Measurements from ENCODE around the gene DDX10. TPM values are rescaled to one million over a fixed set of nuclear protein-coding genes. Genes with fewer than 3 reads are reported as not detected.

DDX10 gene
- total RNA-seq, 1 experiment from 2014 or later, result 72.2 TPM

DNA sequence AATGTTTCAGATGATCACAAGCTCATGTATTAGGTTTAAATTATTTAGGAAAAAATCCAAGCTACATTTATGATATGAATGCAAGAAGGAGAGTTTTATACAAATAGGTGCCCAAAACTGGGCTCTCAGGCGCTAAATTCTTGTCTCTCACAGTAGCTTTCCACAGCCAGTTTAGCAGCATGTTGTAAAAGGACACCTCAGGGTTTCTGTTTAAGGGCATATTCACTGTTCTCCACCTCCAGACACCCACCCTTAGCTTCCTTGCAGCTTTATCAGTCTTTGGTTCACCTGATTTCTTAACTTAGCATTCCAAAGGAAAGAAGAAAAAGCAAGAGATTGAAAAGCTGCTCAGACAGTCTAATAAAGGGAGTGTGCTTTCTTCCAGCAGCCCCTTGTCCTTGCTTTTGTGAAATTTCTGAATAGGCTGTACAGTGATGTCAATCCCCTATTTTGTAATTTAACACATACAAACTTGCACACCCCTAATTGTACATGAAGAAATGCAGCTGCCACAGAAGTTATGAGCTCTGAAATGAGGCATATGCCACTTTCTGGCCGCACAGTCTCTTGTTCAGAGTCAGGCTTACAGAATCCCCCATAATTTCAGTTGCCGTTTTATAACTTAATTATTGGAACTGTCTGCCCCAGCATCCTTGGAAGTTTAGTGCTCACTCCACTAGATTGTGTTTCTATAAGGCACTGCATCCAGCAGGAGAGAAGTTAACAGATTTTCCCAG lies 262.1 kb downstream of the DDX10 start:
- BruUV-seq (replicated peaks), result no TSS peak
- Histone ChIP-seq H3K4me1 (ENCODE audit: insufficient read depth, low read length, poor library complexity, severe bottlenecking) (peaks cover 22% of the 10 kb centered on the region), H3K27ac (ENCODE audit: low read depth, low read length, poor library complexity, severe bottlenecking) (no peak overlapping the region), H3K27me3 (replicated peaks; ENCODE audit: insufficient read depth, low read depth, low read length, poor library complexity) (no peaks in the 10 kb centered on the region), H3K4me3 (ENCODE audit: low read depth, low read length, poor library complexity, severe bottlenecking) (no peak overlapping the region), H3K36me3 (ENCODE audit: insufficient read depth, low read length, poor library complexity, severe bottlenecking) (no peaks in the 10 kb centered on the region), H3K9me3 (ENCODE audit: low read depth, low read length, poor library complexity, severe bottlenecking) (no peaks in the 10 kb centered on the region)
- DNase-seq (ENCODE audit: low spot score), result no peak
- ChIA-PET POLR2A (ENCODE audit: low non-redundant PET) (no interaction called here), CTCF (no interaction called here)
- TF ChIP-seq, protein P1, sequence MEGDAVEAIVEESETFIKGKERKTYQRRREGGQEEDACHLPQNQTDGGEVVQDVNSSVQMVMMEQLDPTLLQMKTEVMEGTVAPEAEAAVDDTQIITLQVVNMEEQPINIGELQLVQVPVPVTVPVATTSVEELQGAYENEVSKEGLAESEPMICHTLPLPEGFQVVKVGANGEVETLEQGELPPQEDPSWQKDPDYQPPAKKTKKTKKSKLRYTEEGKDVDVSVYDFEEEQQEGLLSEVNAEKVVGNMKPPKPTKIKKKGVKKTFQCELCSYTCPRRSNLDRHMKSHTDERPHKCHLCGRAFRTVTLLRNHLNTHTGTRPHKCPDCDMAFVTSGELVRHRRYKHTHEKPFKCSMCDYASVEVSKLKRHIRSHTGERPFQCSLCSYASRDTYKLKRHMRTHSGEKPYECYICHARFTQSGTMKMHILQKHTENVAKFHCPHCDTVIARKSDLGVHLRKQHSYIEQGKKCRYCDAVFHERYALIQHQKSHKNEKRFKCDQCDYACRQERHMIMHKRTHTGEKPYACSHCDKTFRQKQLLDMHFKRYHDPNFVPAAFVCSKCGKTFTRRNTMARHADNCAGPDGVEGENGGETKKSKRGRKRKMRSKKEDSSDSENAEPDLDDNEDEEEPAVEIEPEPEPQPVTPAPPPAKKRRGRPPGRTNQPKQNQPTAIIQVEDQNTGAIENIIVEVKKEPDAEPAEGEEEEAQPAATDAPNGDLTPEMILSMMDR (conservative IDR thresholded peaks at IDR 0.05; ENCODE audit: low read depth, low read length), result no peak
- TF ChIP-seq EZH2 (IDR thresholded peaks at IDR 0.05; ENCODE audit: borderline replicate concordance, low read depth, low read length, poor library complexity, severe bottlenecking), result no peak
- intact Hi-C loops (cut with micrococcal nuclease; ENCODE audit: unreplicated experiment), result no loop called here

DNA sequence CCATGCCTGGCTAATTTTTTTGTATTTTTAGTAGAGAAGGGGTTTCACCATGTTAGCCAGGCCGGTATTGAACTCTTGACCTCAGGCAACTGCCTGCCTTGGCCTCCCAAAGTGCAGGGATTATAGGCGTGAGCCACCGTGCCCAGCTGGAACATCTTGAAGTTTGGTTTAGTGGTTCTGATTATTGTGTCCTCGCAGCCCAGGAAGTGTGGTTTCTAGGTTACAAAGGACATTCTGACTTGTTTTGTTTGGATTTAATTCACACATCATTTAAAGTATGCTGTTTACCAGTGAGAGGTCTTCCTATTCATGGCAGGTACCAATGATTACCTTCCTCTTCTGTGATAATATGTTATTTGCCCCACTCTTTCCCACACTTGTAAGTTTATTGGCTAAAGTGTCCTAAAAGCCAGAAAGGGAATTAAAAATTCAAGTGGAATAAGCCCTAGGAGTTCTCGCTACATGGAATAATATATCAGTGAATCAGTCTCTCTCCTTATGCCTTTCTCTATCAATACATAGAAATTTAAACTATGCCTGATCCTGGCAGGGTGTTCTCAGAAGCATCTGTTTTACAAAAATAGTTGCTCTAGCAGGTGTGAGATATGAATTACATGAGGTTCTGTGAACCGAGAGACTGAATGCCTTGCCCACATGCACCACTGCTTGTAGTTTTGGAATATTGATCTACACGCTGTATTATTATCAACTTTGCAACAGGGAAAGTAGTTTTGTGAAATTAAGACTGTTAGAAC lies 263.1 kb downstream of the DDX10 start:
- H3K4me3 ChIP-seq (ENCODE audit: low read depth, low read length, poor library complexity, severe bottlenecking), result no peak overlapping the region
- no peak overlapping the region for H3K27ac ChIP-seq (ENCODE audit: low read depth, low read length, poor library complexity, severe bottlenecking)
- peaks cover 22% of the 10 kb centered on the region for H3K4me1 ChIP-seq (ENCODE audit: insufficient read depth, low read length, poor library complexity, severe bottlenecking)
- POLR2A ChIA-PET (ENCODE audit: low non-redundant PET), result no interaction called here
- intact Hi-C loops (cut with micrococcal nuclease; ENCODE audit: unreplicated experiment), result loop anchor here (1.0 kb wide), 1 partner anchor 9 kb away; no protein-coding TSS in a partner anchor
- no TSS peak for BruUV-seq (replicated peaks)
- peak; percentile 46 for DNase-seq (ENCODE audit: low spot score)
- H3K9me3 ChIP-seq (ENCODE audit: low read depth, low read length, poor library complexity, severe bottlenecking), result no peaks in the 10 kb centered on the region
- CTCF ChIA-PET, result no interaction called here
- no peaks in the 10 kb centered on the region for H3K36me3 ChIP-seq (ENCODE audit: insufficient read depth, low read length, poor library complexity, severe bottlenecking)
- no peak for TF ChIP-seq EZH2 (IDR thresholded peaks at IDR 0.05; ENCODE audit: borderline replicate concordance, low read depth, low read length, poor library complexity, severe bottlenecking)
- TF ChIP-seq, protein P1 (conservative IDR thresholded peaks at IDR 0.05; ENCODE audit: low read depth, low read length), result no peak
- H3K27me3 ChIP-seq (replicated peaks; ENCODE audit: insufficient read depth, low read depth, low read length, poor library complexity), result no peaks in the 10 kb centered on the region

DNA sequence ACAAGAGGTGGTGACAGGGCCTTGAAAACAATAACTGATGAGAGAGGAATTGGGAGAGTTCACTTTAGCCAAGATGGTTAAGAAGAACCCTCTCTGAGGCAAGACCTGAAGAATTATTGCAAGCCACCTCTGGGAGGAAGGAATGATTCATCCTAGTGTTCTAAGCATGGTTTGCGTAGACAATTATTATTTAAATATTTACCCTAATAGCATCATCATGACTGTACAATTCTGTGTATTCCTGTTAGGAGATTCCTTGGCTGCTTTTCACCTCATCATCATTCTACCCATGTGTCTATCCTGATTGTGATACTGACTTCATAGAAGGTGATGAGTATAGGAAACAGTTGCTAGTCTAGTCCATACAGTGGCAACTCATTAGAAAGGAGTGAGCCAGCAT lies 264.4 kb downstream of the DDX10 start:
- H3K27ac ChIP-seq (ENCODE audit: low read depth, low read length, poor library complexity, severe bottlenecking), result no peak overlapping the region
- H3K4me1 ChIP-seq (ENCODE audit: insufficient read depth, low read length, poor library complexity, severe bottlenecking), result peaks cover 22% of the 10 kb centered on the region
- BruUV-seq (replicated peaks), result no TSS peak
- H3K9me3 ChIP-seq (ENCODE audit: low read depth, low read length, poor library complexity, severe bottlenecking), result no peaks in the 10 kb centered on the region
- TF ChIP-seq EZH2 (IDR thresholded peaks at IDR 0.05; ENCODE audit: borderline replicate concordance, low read depth, low read length, poor library complexity, severe bottlenecking), result no peak
- TF ChIP-seq, protein P1 (conservative IDR thresholded peaks at IDR 0.05; ENCODE audit: low read depth, low read length), result no peak
- ChIA-PET CTCF (no interaction called here), POLR2A (ENCODE audit: low non-redundant PET) (no interaction called here)
- H3K36me3 ChIP-seq (ENCODE audit: insufficient read depth, low read length, poor library complexity, severe bottlenecking), result no peaks in the 10 kb centered on the region
- intact Hi-C loops (cut with micrococcal nuclease; ENCODE audit: unreplicated experiment), result no loop called here
- H3K27me3 ChIP-seq (replicated peaks; ENCODE audit: insufficient read depth, low read depth, low read length, poor library complexity), result no peaks in the 10 kb centered on the region
- no peak overlapping the region for H3K4me3 ChIP-seq (ENCODE audit: low read depth, low read length, poor library complexity, severe bottlenecking)
- DNase-seq (ENCODE audit: low spot score), result no peak

All from A673 (cell line).